ENCODE measurements around the gene RAD51B.

Gene RAD51B

DNA sequence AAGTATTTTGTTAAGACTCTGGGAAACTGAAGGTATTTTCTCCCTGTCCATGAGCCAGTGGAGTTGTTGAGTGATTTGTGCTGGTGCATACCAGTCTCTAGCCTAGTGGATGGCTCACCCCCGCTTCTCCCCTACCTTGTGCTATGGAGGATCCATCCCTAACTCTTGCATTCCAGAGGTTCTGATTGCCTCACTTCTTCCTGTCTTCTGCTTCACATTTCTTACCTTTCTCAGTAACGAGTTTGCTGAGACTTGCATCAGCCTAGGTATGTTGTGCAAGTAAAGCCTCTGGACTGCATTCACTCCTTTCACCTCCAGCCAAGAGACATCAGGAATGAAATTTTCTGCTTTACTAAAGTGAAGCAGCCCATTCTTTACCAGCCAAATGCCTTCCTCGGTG is 581.7 kb downstream of the RAD51B start:
- no peak for DNase-seq (ENCODE audit: low read depth in 2 of 2)
- TF ChIP-seq CTCF (IDR thresholded peaks at IDR 0.05; ENCODE audit: low read depth, low read length), result no peak
- H3K4me3 ChIP-seq (replicated peaks in 1 of 2; ENCODE audit: low read depth in 2 of 2, low read length in 2 of 2), result no peak overlapping the region

DNA sequence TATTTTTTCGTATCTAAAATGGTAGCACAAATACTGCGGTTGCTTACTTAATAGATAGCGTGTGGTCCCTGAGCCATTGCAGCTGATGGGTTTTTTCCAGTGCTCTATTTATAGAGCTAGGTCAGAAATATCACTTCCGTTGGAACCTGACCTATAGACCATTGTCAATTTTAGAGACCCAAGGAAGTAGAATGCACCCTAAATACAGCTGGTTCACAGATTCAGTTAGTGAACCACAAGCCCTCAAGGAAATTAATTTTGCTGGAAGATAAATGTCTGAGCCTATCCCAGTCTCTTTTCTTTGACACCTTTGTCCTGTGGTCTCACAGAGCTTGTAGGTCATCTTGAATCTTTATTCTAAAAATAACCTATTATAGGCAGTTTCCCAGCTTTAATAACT is 582.3 kb downstream of the RAD51B start:
- no peak for TF ChIP-seq CTCF (IDR thresholded peaks at IDR 0.05; ENCODE audit: low read depth, low read length)
- DNase-seq (ENCODE audit: low read depth in 2 of 2), result peak in 1 of 2 donors; percentile 33
- H3K4me3 ChIP-seq (replicated peaks in 1 of 2; ENCODE audit: low read depth in 2 of 2, low read length in 2 of 2), result no peak overlapping the region

- no peak for DNase-seq (ENCODE audit: low read depth in 2 of 2)
- no peak overlapping the region for H3K4me3 ChIP-seq (replicated peaks in 1 of 2; ENCODE audit: low read depth in 2 of 2, low read length in 2 of 2)
- TF ChIP-seq CTCF (IDR thresholded peaks at IDR 0.05; ENCODE audit: low read depth, low read length), result no peak
These were observed 583.0 kb downstream of the RAD51B start for GRCh38 chr14:68402525-68403101.

DNA sequence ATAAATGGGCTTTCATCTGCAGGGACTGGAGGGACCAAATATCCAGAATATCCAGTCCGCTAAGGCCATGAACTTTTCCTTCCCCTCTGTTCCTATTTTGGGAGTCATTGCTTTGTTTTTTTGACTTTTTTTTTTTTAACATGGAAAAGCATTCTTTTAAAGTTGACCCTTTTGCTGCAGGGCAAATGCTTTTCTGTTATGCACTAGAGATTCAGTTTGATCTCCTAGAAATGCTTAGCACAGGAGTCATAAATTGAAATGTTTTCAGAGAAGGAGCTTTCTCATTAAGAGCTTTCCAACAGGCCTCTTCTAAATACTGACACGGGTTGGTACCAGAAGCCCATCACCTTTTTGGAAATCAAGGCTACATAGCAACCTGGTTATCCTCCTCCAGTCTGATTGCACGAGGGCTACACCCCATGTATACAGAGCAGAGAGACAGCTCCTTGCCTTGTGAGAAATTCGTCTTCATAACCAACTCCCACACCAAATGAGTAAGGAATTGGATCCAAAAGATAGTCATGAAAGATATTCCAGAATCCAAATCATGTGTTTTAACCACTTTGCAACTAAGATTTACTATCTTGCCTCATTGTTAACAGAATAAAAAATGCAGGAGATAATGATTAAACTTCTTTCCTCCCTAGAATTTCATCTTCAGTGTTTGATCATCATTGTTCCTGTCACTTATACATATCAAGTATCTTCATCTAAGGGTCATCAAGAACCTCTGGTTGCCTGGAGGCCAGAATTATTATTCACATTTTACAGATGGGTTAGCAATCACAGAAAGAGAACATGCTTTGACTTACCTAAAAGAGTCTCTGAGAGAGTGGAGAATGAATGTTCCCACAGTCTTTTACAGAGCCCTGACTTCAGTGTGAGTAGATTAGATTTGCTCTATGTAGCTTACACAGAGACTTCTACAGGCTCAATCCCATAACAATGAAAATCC is 583.9 kb downstream of the RAD51B start:
- no peak overlapping the region for H3K4me3 ChIP-seq (replicated peaks in 1 of 2; ENCODE audit: low read depth in 2 of 2, low read length in 2 of 2)
- DNase-seq (ENCODE audit: low read depth in 2 of 2), result no peak
- no peak for TF ChIP-seq CTCF (IDR thresholded peaks at IDR 0.05; ENCODE audit: low read depth, low read length)

- no peak overlapping the region for H3K4me3 ChIP-seq (replicated peaks in 1 of 2; ENCODE audit: low read depth in 2 of 2, low read length in 2 of 2)
- no peak for TF ChIP-seq CTCF (IDR thresholded peaks at IDR 0.05; ENCODE audit: low read depth, low read length)
- no peak for DNase-seq (ENCODE audit: low read depth in 2 of 2)
These were observed 584.6 kb downstream of the RAD51B start for GRCh38 chr14:68404146-68404527.

DNA sequence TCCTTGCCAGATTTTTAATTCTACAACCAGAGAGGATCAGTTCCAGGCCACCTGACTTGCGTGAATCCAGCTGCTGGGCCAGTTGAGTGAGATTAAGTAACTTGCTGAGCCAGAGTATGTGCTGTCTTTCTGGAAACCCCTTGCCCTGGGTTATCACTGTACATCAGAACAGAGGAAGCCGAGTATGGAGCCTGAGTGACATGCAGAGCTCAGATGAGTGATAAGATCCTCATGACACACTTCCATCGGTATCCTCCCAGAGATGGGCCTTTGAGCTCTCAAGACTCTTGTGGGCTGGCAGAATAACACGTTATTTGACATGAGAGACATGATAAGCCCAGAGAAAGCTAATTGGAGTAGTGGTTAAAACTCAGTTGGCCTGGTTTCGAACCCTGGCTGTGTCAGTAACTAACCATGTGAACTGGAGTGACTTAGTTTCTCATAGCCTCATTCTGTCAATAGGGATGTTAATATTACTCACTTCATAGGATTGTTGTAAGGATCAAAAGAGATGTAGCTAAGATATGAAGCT is 585.1 kb downstream of the RAD51B start:
- no peak for TF ChIP-seq CTCF (IDR thresholded peaks at IDR 0.05; ENCODE audit: low read depth, low read length)
- DNase-seq (ENCODE audit: low read depth in 2 of 2), result no peak
- H3K4me3 ChIP-seq (replicated peaks in 1 of 2; ENCODE audit: low read depth in 2 of 2, low read length in 2 of 2), result no peak overlapping the region

All from cardiac fibroblast (primary cell).